Stimulated activated CD4-positive, alpha-beta T cell treated with anti-CD3 and anti-CD28 coated beads, Interleukin-4, amount 100 ng/mL, for 1 hour (primary cell): ENCODE results near the gene CLCA4.
"Not testable (repeated sequence)": the region's sequence is repeated elsewhere in the genome, so short reads cannot be mapped to it uniquely, and the experiment has no call there.

Source experiments
- DNase-seq: peaks from one replicate; pipeline ENCODE4 v3.0.0-alpha.2; 2020

Gene CLCA4

GRCh38 chr1:86537928-86538695, 8.8 kb upstream of the CLCA4 start:
- DNase-seq: no peak

GRCh38 chr1:86538775-86539174, 8.1 kb upstream of the CLCA4 start:
- DNase-seq: no peak

- DNase-seq: no peak
These were observed 5.0 kb upstream of the CLCA4 start for GRCh38 chr1:86541859-86542258.

GRCh38 chr1:86542631-86543030, 4.2 kb upstream of the CLCA4 start:
- no peak for DNase-seq

- no peak for DNase-seq
These were observed 2.0 kb downstream of the CLCA4 start for GRCh38 chr1:86548839-86549238.

- DNase-seq: no peak
These were observed 4.4 kb downstream of the CLCA4 start for GRCh38 chr1:86551305-86551704.

GRCh38 chr1:86552376-86552775, 5.5 kb downstream of the CLCA4 start:
- DNase-seq: no peak

GRCh38 chr1:86557739-86558138, 10.9 kb downstream of the CLCA4 start:
- no peak for DNase-seq

GRCh38 chr1:86563849-86564248, 17.0 kb downstream of the CLCA4 start:
- no peak for DNase-seq

- DNase-seq: no peak
These were observed 20.5 kb downstream of the CLCA4 start for GRCh38 chr1:86567341-86567740.

- DNase-seq: no peak
These were observed 21.0 kb downstream of the CLCA4 start for GRCh38 chr1:86567878-86568277.

GRCh38 chr1:86573763-86574484, 27.0 kb downstream of the CLCA4 start:
- DNase-seq: no peak

GRCh38 chr1:86581231-86581630, 34.4 kb downstream of the CLCA4 start:
- no peak for DNase-seq

GRCh38 chr1:86582161-86582560, 35.3 kb downstream of the CLCA4 start:
- DNase-seq: no peak

- DNase-seq: no peak
These were observed 36.2 kb downstream of the CLCA4 start for GRCh38 chr1:86583032-86583431.

GRCh38 chr1:86583593-86583992, 36.7 kb downstream of the CLCA4 start:
- DNase-seq: no peak

GRCh38 chr1:86594284-86594770, 47.4 kb downstream of the CLCA4 start:
- no peak for DNase-seq

GRCh38 chr1:86596224-86596623, 49.3 kb downstream of the CLCA4 start:
- DNase-seq: no peak

- no peak for DNase-seq
These were observed 49.9 kb downstream of the CLCA4 start for GRCh38 chr1:86596741-86597290.

- not testable (repeated sequence) for DNase-seq
These were observed 59.2 kb downstream of the CLCA4 start for GRCh38 chr1:86606080-86606479.

GRCh38 chr1:86616433-86616832, 69.6 kb downstream of the CLCA4 start:
- DNase-seq: no peak

- DNase-seq: no peak
These were observed 70.0 kb downstream of the CLCA4 start for GRCh38 chr1:86616871-86617270.

- no peak for DNase-seq
These were observed 71.5 kb downstream of the CLCA4 start for GRCh38 chr1:86618358-86618757.

GRCh38 chr1:86619313-86619712, 72.4 kb downstream of the CLCA4 start:
- DNase-seq: no peak
